ENCODE results near the gene TLE1.

Gene TLE1

DNA sequence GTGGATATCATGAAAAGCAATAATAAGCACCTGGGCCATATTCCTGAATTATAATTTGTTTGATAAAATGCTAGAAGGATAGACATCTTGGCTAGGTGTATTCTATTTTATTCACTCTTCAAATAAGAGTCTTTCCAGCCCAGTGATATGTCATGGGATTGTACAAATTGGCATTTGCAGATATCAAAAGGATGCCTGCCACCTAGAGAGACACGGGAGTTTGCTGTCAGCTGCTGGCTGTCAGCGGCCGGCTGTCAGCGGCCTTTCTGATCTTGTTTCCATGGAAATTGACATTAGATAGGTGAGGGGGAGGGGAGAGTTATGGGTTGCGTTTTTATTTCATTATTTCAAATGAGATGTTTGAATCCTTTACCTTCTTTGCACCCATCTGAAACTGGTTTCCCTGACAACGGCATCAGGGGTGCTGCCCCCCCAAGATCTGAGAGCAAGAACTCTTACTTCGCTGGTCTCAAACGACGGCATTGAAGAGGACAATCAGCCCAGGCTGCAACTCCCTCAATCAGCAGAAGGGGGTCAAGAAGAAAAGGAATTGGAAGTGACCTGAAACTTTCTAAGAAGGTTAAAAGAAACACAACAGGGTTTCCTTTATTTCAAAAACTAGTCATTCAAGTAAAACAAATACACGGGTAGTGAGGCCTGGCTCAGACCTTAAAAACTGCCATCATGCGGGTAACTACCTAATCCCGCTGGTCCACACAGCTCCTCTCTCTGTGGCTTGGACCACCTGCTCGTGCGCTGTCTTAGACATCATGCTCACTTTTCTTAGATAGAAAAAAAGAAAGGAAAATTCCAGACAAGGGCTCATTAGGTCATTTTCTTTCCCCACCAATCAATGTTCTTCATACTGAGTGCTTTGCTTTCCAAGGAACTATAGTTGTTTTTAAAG is 115.7 kb downstream of the TLE1 start:
- no peak for DNase-seq (ENCODE audit: low spot score)

DNA sequence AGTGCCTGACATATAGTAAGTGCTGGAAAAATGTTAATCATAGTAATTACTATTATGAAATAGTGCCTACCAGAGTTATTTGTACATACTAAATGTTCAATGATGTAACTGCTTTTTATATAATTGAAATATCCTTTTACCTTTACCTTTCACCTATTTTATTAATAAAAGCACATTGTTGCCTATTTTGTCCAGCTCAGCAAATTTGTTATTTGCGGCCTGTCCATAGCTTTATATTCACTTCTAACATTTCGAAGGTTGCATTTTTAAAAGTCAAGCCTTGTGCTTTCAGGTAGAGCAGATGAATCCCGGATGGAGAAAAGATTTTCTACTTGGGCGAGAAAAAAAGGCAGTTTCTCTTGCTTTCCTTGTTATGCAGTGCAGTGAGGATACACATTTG is 119.3 kb downstream of the TLE1 start:
- DNase-seq (ENCODE audit: low spot score): no peak

DNA sequence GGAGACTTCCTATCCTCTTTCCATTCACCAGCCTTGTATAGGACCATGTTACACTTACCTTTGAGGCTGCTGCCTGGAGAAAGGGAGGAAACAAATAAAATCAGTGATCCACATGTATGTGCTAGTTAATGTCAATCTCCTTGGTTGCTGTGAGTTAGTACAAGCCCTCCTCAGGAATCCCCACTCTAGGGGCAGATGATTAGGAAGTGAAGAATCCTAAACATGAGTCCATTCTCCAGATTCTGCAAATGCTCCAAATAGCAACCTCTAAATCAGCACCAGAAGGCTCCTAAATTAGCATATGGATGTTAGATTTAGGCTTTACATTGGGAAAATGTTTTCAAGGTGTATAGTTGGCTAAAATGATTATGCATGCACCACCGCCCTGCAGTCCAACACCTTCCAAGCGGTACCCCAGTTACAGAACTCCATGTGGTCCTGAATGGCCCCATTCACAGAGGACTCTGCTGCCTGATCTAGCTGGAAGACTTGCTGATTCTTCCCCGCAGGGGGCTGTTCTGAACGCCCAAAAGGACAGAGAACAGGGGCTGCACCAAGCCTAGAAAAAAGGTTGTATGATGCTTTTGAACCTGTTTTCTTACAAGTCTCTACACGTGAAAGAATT is 123.2 kb downstream of the TLE1 start:
- DNase-seq (ENCODE audit: low spot score): no peak

DNA sequence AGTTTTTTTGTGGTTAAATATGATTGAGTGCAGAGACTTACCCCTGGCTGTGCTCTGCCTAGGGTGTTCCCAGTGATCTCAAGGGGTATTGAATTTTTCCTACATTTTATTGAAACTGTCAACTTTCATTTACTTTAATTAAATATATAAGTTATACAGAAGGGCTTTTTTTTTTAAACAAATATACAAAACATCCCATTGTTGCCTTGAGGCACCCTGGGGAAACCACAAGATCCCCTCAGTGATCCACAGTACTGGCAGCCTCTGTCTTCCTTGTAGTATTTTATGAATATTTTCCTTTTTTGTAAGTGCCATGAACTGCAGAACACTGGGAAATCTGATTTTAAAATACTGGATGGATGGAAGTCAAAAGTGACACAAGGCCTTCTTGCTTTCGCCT is 123.7 kb downstream of the TLE1 start:
- DNase-seq (ENCODE audit: low spot score): no peak

DNA sequence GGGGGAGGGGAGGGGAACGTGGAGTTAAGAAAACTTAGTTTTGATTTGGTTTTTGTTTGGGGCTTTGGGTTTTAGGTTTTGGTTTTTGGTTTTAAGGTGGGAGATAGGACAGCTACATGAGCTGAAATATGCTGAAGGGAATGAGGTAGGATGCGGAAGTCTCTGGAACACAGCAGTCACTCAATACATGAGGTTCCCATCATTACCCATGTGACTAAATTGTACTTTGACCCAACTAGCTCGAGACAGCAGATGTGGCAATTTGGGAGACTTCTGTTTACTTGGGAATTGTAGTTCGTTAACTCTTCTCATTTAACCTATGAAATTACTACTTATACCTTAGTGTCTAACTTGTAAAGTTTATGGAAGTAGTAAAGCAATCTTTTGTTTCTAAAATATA is 124.2 kb downstream of the TLE1 start:
- DNase-seq (ENCODE audit: low spot score): no peak

DNA sequence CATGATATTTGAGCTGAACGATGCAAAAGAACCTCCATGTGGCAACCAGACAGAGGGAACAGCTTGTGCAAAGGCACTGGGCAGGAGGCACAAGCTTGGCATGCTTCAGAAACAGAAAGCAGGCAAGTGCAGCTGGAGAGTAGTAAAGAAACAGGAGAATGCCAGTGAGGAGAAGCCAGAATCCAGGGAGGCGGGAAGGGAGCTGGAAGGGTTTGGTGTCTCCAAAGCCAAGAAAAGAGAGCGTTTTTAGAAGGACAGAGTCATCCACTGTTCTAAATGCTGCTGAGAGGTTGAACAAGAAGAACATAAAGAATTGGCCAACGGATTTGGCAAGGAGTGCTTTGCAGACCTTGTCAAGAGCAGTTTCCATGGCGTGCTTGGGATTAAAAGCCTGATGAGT is 124.7 kb downstream of the TLE1 start:
- DNase-seq (ENCODE audit: low spot score): peak; percentile 75

DNA sequence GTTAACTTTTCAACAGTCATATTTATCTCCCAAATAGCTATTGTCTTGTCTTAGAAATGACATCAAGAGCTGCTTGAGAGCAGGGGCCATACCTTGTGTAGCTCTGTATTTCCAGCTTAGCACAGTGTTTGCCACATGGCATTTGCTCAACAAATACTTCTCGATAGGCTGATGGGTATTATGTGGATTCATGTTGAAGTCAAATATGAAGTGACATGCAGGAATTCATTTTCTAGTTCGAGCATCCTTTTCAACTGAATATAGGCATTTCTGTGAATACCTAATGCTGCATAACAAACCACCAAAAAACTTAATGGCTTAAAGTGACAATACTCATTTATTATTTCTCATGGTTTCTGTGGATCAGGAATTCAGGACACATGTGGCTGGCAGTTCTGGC is 125.6 kb downstream of the TLE1 start:
- DNase-seq (ENCODE audit: low spot score): no peak

DNA sequence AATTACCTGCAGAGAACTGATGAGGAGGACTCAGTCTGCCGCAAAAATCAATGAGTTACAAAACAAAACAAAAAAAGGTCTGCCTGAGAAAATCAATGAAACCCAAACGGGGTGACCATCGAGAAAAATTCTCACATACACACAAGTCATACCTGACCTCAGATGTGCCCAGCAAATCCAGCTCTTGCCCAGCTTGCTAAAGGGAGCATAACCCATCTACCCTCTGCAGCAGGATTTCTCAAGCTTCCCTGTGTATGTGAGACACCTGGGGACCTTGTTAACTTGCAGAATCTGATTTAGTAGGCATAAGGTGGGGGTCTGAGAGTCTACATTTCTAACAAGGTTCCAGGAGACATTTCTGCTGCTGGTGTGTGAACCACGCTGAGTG is 126.3 kb downstream of the TLE1 start:
- DNase-seq (ENCODE audit: low spot score): no peak

DNA sequence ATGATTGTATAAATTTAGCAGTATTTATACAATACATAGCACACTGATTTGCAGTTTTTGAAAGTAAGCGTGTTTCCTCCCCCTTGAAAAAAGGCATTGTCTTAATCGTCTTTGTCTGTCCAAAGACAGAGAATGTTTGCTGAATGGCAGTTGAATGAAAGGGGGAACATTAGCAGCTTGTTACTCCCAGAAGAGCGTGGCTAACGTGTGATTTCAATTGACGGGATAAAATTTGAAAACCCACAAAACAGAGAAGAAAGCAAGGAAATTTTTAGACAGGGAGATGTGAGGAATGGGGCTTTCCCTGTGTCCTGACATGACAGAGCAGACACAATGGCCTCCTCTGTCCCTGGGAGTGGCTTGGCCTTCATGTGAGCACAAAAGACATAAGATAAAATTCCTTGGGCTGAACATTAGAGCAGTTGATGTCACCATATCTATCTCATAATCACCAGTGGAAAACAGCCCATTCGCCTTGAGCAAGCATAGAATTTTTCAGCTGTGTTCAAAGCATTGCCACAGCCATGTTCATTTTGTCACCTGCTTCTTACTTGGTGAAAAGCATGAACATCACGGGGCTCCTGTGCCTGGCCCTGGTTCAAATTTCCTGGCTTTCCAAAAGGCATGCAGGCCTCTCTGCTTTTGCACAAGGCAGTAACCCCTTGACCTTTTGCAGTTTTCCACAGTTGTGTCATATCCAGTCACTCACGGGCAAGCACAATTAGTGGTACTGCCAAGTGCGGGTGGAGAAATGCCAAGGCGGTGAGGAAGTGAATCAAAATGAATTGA is 126.9 kb downstream of the TLE1 start:
- DNase-seq (ENCODE audit: low spot score): no peak

DNA sequence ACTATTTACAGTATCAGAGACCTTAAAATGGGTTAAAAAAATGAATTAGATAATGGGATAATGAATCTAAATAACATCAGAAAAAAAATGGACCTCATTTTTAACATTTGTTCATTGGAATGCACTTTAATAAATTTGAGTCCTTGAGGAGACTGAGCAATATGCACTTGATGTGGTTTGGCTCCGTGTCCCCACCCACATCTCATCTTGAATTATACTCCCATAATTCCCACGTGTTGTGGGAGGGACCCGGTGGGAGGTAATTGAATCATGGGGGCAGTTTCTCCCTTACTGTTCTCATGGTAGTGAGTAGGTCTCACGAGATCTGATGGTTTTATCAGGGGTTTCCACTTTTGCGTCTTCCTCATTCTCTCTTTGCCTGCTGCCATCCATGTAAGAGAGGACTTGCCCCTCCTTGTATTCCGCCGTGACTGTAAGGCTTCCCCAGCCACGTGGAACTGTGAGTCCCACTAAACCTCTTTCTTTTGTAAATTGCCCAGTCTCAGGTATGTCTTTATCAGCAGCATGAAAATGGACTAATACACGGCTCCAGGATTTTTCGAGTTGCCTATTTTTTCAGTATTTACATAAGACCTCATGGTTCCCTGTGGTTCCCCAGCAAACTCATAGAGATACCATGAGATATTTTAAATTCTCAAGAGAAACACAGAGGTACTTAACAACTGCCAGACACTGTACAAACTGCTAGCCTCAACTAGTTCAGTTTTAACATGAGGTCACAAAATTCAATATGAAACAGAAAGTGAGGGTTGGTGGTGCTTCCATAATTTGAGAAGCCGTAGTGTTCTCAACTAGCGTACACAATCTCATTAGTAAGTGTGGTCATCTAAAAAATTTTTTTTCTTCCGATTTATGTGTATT is 128.3 kb downstream of the TLE1 start:
- no peak for DNase-seq (ENCODE audit: low spot score)

DNA sequence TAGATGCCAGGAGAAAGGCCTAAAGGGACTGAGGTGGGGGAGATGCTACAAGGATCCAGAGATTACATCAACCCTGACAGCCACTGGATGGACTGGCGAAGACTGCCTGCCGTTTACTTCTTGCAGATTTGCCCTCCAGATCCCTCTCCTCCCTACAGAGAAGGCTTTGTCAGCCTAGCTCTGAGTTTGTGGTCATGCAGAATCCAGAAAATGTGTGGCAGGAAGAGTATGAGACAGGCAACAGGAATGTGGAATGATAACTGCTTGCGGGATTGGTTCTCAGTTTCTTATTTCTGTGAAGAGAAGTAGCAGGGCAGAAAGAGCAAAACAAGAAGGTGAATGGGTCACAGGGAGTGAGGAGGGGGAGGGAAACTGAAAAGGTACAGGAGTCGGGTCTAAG is 129.6 kb downstream of the TLE1 start:
- no peak for DNase-seq (ENCODE audit: low spot score)

DNA sequence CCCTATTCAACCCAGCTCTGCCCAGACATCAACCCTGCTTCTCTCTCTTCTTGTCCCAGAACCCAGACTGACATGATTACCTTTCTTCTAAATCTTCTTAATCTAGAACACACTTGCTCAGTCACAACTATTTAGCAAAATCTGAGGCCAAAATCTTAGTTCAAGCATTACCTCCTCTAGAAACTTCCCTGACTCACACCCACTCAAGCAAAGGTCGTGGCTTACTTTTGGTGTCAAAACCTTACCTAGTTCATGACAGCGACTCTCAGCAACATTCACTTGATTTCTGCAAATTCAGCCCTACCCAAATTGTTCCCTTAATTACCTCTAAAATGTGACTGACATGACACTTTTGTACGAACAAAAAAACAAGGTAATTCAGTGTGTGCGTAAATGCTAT is 130.2 kb downstream of the TLE1 start:
- no peak for DNase-seq (ENCODE audit: low spot score)

DNA sequence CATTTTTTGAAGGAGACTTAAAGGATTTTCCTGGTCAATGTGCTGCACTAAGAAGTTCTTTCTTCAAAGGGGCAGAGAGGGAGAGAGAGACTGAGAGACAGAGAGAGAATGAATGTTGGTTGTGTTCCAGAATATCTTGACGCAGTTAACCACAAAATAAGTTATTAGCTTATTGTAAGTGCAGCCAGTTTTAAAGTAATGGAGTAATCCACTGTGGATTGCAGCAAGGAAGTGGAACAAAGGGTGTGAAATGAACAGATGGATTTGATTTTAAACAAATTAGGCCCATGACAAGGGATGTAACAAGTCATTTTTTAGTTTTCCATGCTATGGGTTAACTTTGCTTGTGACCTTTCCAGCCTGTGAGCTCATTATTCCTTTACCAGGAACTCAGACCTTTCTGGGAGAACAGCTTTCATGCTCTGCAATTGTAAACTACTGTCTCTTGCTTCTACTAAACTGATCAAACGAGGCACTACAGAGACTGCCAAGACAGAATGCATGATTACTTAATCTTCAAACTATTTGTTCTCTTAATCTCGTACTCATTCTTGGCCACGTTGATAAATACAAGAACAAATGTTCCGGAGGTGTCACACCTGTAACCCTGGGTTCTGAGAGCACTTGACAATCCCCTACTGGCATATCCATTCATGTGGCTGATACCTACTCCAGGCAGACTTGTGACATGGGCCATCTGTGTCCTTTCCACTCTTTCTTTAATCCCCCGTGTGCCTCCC is 131.1 kb downstream of the TLE1 start:
- DNase-seq (ENCODE audit: low spot score): no peak

DNA sequence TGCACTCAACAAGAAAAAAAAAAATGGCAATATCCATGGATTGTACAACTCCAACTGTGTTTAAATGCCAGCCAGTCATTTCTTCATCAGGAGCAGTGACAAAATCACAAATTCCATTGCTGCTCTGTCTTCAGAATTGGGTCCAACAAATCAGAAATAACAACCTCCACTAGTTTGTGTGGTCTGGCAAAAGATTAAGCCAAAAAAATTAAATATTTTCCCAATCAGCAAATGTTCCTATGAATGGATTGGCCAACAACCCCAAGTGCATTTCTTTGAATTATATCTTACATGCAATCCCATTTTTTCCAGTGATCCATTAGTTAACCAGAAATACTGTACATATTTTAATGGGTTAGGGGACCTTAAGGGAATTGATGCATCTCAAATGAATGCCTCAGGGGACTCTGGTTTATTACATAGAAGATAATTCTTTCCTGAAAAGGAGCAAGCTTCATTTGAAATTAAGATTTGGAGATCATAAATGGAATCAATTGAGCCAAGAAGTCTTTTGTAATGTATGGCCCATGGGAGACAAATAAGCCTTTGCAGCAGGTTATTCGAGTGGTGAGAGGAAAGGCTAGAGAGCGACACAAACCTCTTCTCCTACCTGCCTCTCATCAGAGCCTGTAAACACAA is 131.8 kb downstream of the TLE1 start:
- no peak for DNase-seq (ENCODE audit: low spot score)

DNA sequence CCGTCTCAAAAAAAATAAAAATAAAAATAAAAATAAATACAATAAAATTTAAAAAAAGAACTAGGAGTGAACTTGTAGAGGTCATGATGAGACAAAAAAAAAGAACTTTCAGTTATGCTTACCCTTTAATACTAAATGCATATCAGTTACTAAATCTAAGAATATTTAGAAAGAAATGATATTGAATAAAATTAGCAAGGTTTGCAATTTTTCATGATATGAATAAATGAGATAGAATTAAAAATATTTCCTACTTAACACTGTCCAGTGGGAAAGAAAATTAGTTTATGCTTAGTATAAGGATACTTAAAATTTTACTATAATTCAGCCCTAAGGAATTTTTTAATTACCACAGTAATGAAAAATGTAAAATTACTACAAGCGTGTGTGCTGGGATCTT is 132.4 kb downstream of the TLE1 start:
- no peak for DNase-seq (ENCODE audit: low spot score)

DNA sequence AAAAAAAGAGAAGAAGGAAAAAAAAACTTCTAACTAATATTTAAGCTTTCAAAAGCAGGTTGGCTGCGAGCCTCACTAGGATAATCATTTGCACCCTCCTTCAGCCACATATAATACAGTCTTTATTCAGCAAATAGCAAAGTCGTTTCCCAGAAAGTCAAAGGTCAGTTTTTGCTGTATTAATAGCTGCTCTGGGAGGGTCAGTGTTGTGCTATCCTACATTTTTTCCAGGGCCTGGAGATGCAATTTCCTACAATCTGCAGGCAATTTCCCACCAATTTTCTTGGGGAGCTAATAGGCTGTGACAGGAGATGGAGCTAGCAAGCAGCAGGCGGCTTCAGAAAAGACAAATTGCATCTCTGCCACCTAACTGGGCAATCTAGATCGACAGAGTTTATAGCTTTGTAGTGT is 136.8 kb downstream of the TLE1 start:
- DNase-seq (ENCODE audit: low spot score): no peak

DNA sequence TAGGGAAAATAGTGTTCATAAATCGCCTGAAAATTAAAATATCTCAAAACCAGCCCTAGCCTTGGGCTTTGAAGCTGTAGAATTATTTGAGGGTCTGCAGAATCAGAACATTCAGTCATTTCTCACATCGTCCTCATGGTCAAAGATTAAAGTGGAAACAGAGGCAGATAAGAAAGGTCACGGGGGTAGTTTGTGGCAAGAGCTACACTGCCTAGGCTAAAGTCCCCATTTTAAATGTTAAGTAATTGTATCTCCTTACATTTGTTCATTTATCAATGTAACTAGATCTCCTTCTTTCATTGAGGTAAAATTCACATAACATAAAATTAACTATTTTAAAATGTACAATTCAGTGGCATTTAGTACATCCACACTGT is 139.2 kb downstream of the TLE1 start:
- no peak for DNase-seq (ENCODE audit: low spot score)

DNA sequence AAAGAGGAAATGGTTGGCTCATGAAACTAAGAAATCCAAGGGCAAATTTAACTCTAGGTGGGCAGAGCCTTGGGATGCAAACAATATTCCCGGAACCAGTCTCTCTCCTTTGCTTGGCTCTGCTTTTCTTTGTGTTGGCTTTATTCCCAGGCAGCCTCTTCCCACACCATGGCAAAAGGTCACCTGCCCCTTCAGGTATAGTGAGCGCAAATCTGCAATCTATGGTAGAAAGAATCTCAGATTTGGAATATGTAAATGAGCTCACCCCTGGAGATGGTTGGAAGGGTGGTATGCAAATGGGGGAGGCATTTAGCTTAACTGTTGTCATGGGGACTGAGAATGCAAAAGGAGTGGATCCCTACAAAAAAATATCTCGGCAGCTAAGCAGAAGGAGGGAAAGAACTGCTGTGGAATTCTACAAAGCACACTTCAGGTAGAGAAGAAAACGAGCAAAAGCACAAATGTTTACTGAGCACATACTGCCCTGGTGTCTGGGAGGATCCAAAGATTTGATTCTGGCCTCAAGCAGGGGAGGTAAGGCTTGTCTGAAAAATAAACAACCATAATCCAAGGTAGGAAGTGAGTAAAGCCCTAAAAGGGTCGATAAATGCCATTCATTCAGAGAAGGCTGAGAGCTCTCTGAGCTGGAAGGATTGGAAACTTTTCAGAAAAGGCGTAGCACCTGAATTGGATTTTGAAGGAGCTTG is 139.7 kb downstream of the TLE1 start:
- DNase-seq (ENCODE audit: low spot score): no peak

DNA sequence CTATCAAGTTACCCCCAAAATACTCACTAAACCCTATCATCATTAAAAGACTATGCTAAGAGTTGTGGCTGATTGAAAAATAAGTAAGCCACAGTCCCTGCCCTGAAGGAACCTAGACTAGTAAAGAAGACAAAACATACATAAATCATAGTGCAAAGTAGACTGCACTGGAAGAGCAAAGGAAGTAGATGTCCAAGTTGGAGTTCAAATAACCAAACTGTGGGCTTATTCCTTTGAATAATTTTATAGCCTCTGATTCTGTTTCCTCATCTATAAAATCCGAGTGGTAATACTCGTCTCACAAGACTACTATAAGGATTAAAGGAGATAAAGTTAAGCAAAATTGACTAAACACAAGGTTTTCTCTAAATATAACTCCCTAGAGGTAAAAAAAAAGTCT is 140.4 kb downstream of the TLE1 start:
- no peak for DNase-seq (ENCODE audit: low spot score)

DNA sequence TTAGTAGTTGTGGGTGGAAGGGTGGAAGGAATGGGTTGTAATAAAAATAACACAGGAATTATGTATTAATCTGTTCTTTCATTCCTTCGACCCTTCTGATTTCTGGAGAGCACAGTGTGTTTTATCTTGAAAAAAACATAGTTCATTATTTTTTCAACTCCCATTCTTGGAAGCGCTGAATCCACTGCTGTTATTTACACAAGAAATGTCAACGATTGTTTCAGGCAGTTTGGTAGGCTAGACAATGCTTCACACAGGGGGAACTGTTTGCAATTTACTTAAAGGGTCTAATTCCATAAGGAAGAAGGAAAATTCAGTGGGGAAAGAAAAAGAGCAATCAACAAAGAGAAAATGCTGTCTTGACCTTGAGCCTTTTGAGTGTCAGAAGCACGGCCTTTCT is 142.9 kb downstream of the TLE1 start:
- no peak for DNase-seq (ENCODE audit: low spot score)
